Measurements from ENCODE around the gene OR2C3.

- TF ChIP-seq POLR2A (IDR thresholded peaks at IDR 0.05; ENCODE audit: low read length) (no peak), GATA1 (IDR thresholded peaks at IDR 0.05; ENCODE audit: low read depth, low read length) (no peak)
These were observed 5.5 kb downstream of the OR2C3 start for GRCh38 chr1:247530785-247531184.
